KOPT-K1 (cell line): ENCODE results near the gene AMOT.
"Not testable (repeated sequence)": the region's sequence is repeated elsewhere in the genome, so short reads cannot be mapped to it uniquely, and the experiment has no call there.

Experiments
- H3K27ac ChIP-seq: fragments of 200-600 bp; sonication (generic); 2 replicates; pipeline ENCODE4 v1.5.1; 2016; ENCODE audit warnings: antibody characterized with exemption, mild to moderate bottlenecking, low read depth, low read length; ENCODE audit not compliant: poor library complexity, severe bottlenecking
- H3K36me3 ChIP-seq: fragments of 200-600 bp; sonication (generic); 2 replicates; pipeline ENCODE4 v1.5.1; 2017; ENCODE audit warnings: antibody characterized with exemption, mild to moderate bottlenecking, low read length, moderate library complexity; ENCODE audit not compliant: insufficient read depth
- H3K9me3 ChIP-seq: fragments of 200-600 bp; sonication (generic); 2 replicates; pipeline ENCODE4 v1.5.1; 2017; ENCODE audit warnings: antibody characterized with exemption, low read length, mild to moderate bottlenecking; ENCODE audit not compliant: insufficient read depth, poor library complexity, severe bottlenecking

The AMOT gene

GRCh38 chrX:112840382-112841113, at the start of gene AMOT:
AMOT (minus strand) TSS chrX:112840831; CDS start chrX:112823126, 17,705 bp downstream.
- peak within 1 kb of the TSS; percentile 79 for H3K27ac ChIP-seq
- no peaks in the 10 kb centered on the region for H3K36me3 ChIP-seq
- no peaks in the 10 kb centered on the region for H3K9me3 ChIP-seq

GRCh38 chrX:112889400-112889799, 48.8 kb upstream of the AMOT start:
- no peaks in the 10 kb centered on the region for H3K9me3 ChIP-seq
- H3K36me3 ChIP-seq: no peaks in the 10 kb centered on the region
- H3K27ac ChIP-seq: no peak overlapping the region

- H3K27ac ChIP-seq: no peak overlapping the region
- no peaks in the 10 kb centered on the region for H3K36me3 ChIP-seq
- no peaks in the 10 kb centered on the region for H3K9me3 ChIP-seq
These were observed 48.3 kb upstream of the AMOT start for GRCh38 chrX:112888916-112889315.

GRCh38 chrX:112877771-112878173, 37.1 kb upstream of the AMOT start:
- no peak overlapping the region for H3K27ac ChIP-seq
- H3K9me3 ChIP-seq: no peaks in the 10 kb centered on the region
- H3K36me3 ChIP-seq: no peaks in the 10 kb centered on the region

- H3K9me3 ChIP-seq: no peaks in the 10 kb centered on the region
- H3K36me3 ChIP-seq: no peaks in the 10 kb centered on the region
- no peak overlapping the region for H3K27ac ChIP-seq
These were observed 34.0 kb upstream of the AMOT start for GRCh38 chrX:112874614-112875013.

GRCh38 chrX:112874175-112874574, 33.5 kb upstream of the AMOT start:
- no peaks in the 10 kb centered on the region for H3K9me3 ChIP-seq
- no peaks in the 10 kb centered on the region for H3K36me3 ChIP-seq
- H3K27ac ChIP-seq: no peak overlapping the region

GRCh38 chrX:112868586-112868985, 28.0 kb upstream of the AMOT start:
- H3K36me3 ChIP-seq: no peaks in the 10 kb centered on the region
- H3K9me3 ChIP-seq: no peaks in the 10 kb centered on the region
- no peak overlapping the region for H3K27ac ChIP-seq

- H3K9me3 ChIP-seq: no peaks in the 10 kb centered on the region
- no peak overlapping the region for H3K27ac ChIP-seq
- H3K36me3 ChIP-seq: no peaks in the 10 kb centered on the region
These were observed 26.9 kb upstream of the AMOT start for GRCh38 chrX:112867570-112867969.

GRCh38 chrX:112866175-112866574, 25.5 kb upstream of the AMOT start:
- Histone ChIP-seq H3K9me3 (no peaks in the 10 kb centered on the region), H3K27ac (no peak overlapping the region), H3K36me3 (no peaks in the 10 kb centered on the region)

GRCh38 chrX:112865464-112866025, 24.9 kb upstream of the AMOT start:
- no peaks in the 10 kb centered on the region for H3K36me3 ChIP-seq
- no peak overlapping the region for H3K27ac ChIP-seq
- H3K9me3 ChIP-seq: no peaks in the 10 kb centered on the region

GRCh38 chrX:112863850-112864249, 23.2 kb upstream of the AMOT start:
- no peak overlapping the region for H3K27ac ChIP-seq
- no peaks in the 10 kb centered on the region for H3K36me3 ChIP-seq
- H3K9me3 ChIP-seq: no peaks in the 10 kb centered on the region

GRCh38 chrX:112857478-112857878, 16.8 kb upstream of the AMOT start:
- no peaks in the 10 kb centered on the region for H3K36me3 ChIP-seq
- no peak overlapping the region for H3K27ac ChIP-seq

GRCh38 chrX:112854901-112855300, 14.3 kb upstream of the AMOT start:
- not testable (repeated sequence) for H3K27ac ChIP-seq, H3K36me3 ChIP-seq, H3K9me3 ChIP-seq

More at GRCh38 chrX:112857478-112857878, 16.8 kb upstream of the AMOT start:
- H3K9me3 ChIP-seq: no peaks in the 10 kb centered on the region

- Histone ChIP-seq H3K27ac (no peak overlapping the region), H3K9me3 (no peaks in the 10 kb centered on the region), H3K36me3 (no peaks in the 10 kb centered on the region)
These were observed 12.2 kb upstream of the AMOT start for GRCh38 chrX:112852851-112853250.

GRCh38 chrX:112851806-112852205, 11.2 kb upstream of the AMOT start:
- Histone ChIP-seq H3K36me3 (no peaks in the 10 kb centered on the region), H3K27ac (no peak overlapping the region), H3K9me3 (no peaks in the 10 kb centered on the region)

GRCh38 chrX:112851161-112851779, 10.6 kb upstream of the AMOT start:
- Histone ChIP-seq H3K9me3 (no peaks in the 10 kb centered on the region), H3K36me3 (no peaks in the 10 kb centered on the region), H3K27ac (no peak overlapping the region)
